Measurements from ENCODE around the gene PNPLA1.

Gene PNPLA1

DNA sequence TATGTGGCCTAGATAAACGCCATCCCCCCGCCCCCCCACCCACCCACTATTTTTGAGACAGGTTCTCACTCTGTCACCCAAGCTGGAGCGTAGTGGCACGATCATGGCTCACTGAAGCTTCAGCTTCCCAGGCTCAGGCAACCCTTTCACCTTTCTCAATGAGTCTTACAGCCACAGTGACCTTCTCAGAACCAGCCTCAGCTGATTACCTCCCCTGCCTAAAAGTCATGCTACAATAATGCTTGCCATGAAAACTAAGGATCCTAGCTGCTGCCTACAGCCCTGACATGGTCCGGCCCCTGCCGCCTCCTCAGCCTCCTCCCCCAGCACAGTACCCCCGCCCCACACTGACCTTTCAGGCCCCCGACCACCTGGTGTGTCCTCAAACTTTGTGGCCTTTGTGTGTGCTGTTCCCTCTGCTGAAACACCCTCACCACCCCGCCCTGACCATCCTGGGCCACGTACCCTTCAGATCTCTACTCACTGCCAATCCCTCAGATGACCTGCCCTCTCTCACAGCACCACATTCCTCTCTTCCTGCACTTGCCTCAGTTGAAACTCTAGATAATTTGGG lies 31.3 kb downstream of the PNPLA1 start:
- Histone ChIP-seq H3K9me2 (replicated peaks; ENCODE audit: insufficient read depth, low read length) (no peaks in the 10 kb centered on the region), H3K27ac (ENCODE audit: low read length) (no peak overlapping the region), H4K20me1 (ENCODE audit: insufficient read depth, low read length) (no peaks in the 10 kb centered on the region), H3K4me1 (ENCODE audit: low read length) (peaks cover 4% of the 10 kb centered on the region; the same call in 1 of the 2 replicates), H3F3A (ENCODE audit: insufficient read depth, low read length) (no peaks in the 10 kb centered on the region), H3K4me3 (ENCODE audit: low read length) (no peak overlapping the region), H3K27me3 (replicated peaks; ENCODE audit: insufficient read depth, low read length) (no peaks in the 10 kb centered on the region), H3K4me2 (ENCODE audit: low read depth, low read length) (no peak overlapping the region), H3K9ac (ENCODE audit: low read length) (no peak overlapping the region), H2AFZ (ENCODE audit: low read length) (no peak overlapping the region), H3K36me3 (replicated peaks; ENCODE audit: insufficient read depth, low read length) (no peaks in the 10 kb centered on the region), H3K9me3 (replicated peaks; ENCODE audit: insufficient read depth, low read length) (no peaks in the 10 kb centered on the region), H3K79me2 (ENCODE audit: low read length) (no peaks in the 10 kb centered on the region)
- DNase-seq, result no peak
- TF ChIP-seq, protein P1, sequence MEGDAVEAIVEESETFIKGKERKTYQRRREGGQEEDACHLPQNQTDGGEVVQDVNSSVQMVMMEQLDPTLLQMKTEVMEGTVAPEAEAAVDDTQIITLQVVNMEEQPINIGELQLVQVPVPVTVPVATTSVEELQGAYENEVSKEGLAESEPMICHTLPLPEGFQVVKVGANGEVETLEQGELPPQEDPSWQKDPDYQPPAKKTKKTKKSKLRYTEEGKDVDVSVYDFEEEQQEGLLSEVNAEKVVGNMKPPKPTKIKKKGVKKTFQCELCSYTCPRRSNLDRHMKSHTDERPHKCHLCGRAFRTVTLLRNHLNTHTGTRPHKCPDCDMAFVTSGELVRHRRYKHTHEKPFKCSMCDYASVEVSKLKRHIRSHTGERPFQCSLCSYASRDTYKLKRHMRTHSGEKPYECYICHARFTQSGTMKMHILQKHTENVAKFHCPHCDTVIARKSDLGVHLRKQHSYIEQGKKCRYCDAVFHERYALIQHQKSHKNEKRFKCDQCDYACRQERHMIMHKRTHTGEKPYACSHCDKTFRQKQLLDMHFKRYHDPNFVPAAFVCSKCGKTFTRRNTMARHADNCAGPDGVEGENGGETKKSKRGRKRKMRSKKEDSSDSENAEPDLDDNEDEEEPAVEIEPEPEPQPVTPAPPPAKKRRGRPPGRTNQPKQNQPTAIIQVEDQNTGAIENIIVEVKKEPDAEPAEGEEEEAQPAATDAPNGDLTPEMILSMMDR (IDR thresholded peaks at IDR 0.05; ENCODE audit: low read length), result no peak
- TF ChIP-seq EZH2 (optimal IDR thresholded peaks at IDR 0.05; ENCODE audit: low read depth, low read length), result no peak
- no peak for TF ChIP-seq EZH2phosphoT487 (IDR thresholded peaks at IDR 0.05; ENCODE audit: low read length)

DNA sequence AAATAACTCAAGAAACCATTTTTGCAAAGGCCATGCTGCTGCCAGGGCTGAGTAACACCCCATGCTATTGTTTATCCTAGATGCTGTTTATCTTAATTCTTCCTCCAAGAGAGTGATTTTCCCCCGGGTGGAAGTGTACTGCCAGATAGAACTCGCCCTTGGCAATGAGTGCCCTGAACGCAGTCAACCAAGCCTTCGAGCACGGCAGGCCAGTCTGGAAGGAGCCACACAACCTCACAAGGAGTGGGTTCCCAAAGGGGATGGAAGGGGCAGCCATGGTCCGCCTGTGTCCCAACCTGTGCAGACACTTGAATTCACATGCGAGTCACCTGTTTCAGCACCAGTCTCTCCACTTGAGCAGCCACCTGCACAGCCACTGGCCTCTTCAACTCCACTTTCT lies 31.9 kb downstream of the PNPLA1 start:
- no peaks in the 10 kb centered on the region for H3K27me3 ChIP-seq (replicated peaks; ENCODE audit: insufficient read depth, low read length)
- DNase-seq, result no peak
- H3K9me3 ChIP-seq (replicated peaks; ENCODE audit: insufficient read depth, low read length), result no peaks in the 10 kb centered on the region

DNA sequence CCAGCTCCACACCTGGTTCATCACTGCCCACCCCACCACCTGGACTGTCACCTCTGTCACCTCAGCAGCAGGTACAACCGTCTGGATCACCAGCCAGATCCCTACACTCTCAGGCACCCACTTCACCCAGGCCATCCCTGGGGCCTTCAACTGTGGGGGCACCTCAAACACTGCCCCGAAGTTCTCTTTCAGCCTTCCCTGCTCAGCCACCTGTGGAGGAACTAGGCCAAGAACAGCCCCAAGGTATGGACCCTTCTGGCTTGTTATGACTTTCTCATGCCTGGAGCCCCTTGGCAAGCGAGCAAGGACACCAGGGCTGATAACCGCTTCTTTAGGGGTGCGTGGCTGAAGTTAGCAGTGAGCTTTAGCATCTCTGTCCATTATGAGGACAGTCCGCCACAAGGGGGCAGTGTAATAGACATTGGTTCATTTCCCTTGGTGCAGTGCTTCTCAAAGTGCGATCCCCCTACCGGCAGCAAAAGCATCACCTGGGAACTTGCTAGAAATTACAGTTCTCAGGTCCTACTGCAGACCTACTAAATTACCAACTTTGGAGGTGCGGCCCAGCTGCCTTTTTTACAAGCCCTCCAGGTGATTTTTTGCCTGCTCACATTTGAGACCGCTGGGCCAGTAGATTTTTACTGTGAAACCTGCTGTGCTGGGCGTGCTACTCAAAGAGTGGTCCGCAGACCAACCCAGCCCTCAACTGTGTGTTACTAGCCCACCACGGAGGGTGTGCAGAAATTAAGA lies 32.5 kb downstream of the PNPLA1 start:
- H3K9ac ChIP-seq (ENCODE audit: low read length), result no peak overlapping the region
- DNase-seq, result peak; percentile 92
- H3K9me2 ChIP-seq (replicated peaks; ENCODE audit: insufficient read depth, low read length), result no peaks in the 10 kb centered on the region
- peaks cover 4% of the 10 kb centered on the region; the same call in 1 of the 2 replicates for H3K4me1 ChIP-seq (ENCODE audit: low read length)
- no peaks in the 10 kb centered on the region for H3K27me3 ChIP-seq (replicated peaks; ENCODE audit: insufficient read depth, low read length)
- no peaks in the 10 kb centered on the region for H4K20me1 ChIP-seq (ENCODE audit: insufficient read depth, low read length)
- no peaks in the 10 kb centered on the region for H3F3A ChIP-seq (ENCODE audit: insufficient read depth, low read length)
- peak overlapping the region; percentile 18; the same call in 1 of the 2 replicates for H2AFZ ChIP-seq (ENCODE audit: low read length)
- TF ChIP-seq EZH2phosphoT487 (IDR thresholded peaks at IDR 0.05; ENCODE audit: low read length), result no peak
- no peak for TF ChIP-seq EZH2 (optimal IDR thresholded peaks at IDR 0.05; ENCODE audit: low read depth, low read length)
- TF ChIP-seq, protein P1 (IDR thresholded peaks at IDR 0.05; ENCODE audit: low read length), result peak; percentile 99
- H3K36me3 ChIP-seq (replicated peaks; ENCODE audit: insufficient read depth, low read length), result no peaks in the 10 kb centered on the region
- no peaks in the 10 kb centered on the region for H3K9me3 ChIP-seq (replicated peaks; ENCODE audit: insufficient read depth, low read length)
- no peak overlapping the region for H3K4me2 ChIP-seq (ENCODE audit: low read depth, low read length)
- no peak overlapping the region for H3K4me3 ChIP-seq (ENCODE audit: low read length)
- H3K79me2 ChIP-seq (ENCODE audit: low read length), result no peaks in the 10 kb centered on the region
- no peak overlapping the region for H3K27ac ChIP-seq (ENCODE audit: low read length)

More for the DNA sequence above, 31.9 kb downstream of the PNPLA1 start:
- Histone ChIP-seq H3K27ac (ENCODE audit: low read length) (no peak overlapping the region), H3F3A (ENCODE audit: insufficient read depth, low read length) (no peaks in the 10 kb centered on the region), H3K4me1 (ENCODE audit: low read length) (peaks cover 4% of the 10 kb centered on the region; the same call in 1 of the 2 replicates), H3K9me2 (replicated peaks; ENCODE audit: insufficient read depth, low read length) (no peaks in the 10 kb centered on the region), H3K4me3 (ENCODE audit: low read length) (no peak overlapping the region), H3K79me2 (ENCODE audit: low read length) (no peaks in the 10 kb centered on the region), H3K4me2 (ENCODE audit: low read depth, low read length) (no peak overlapping the region), H4K20me1 (ENCODE audit: insufficient read depth, low read length) (no peaks in the 10 kb centered on the region), H2AFZ (ENCODE audit: low read length) (no peak overlapping the region), H3K9ac (ENCODE audit: low read length) (no peak overlapping the region), H3K36me3 (replicated peaks; ENCODE audit: insufficient read depth, low read length) (no peaks in the 10 kb centered on the region)
- TF ChIP-seq, protein P1 (IDR thresholded peaks at IDR 0.05; ENCODE audit: low read length), result no peak
- TF ChIP-seq EZH2 (optimal IDR thresholded peaks at IDR 0.05; ENCODE audit: low read depth, low read length), result no peak
- no peak for TF ChIP-seq EZH2phosphoT487 (IDR thresholded peaks at IDR 0.05; ENCODE audit: low read length)
